Activated naive CD4-positive, alpha-beta T cell treated with anti-CD3 and anti-CD28 coated beads, Interleukin-2, amount 50 U/mL, for 72 hours (primary cell): ENCODE measurements around the gene TMEM196. TPM values are rescaled to one million over a fixed set of nuclear protein-coding genes. Genes with fewer than 3 reads are reported as not detected.

Source experiments
- ATAC-seq, 2 donors: fragments of 150-1000 bp; cut with Tn5 transposase; 2 replicates each; pipeline ENCODE4 v1.10.0; 2021; ENCODE audit warnings: mild to moderate bottlenecking in 2 of 2, moderate library complexity in 2 of 2
- DNase-seq, 2 donors: peaks; one replicate each; pipeline ENCODE4 v3.0.0; 2021 to 2022; ENCODE audit warnings: low spot score in 2 of 2
- H3K27ac Mint-ChIP-seq, 2 donors: one replicate each; pipeline ENCODE4 v1.8.0; 2022; ENCODE audit warnings: mild to moderate bottlenecking in 2 of 2, mixed read lengths in 2 of 2
- H3K36me3 Mint-ChIP-seq, 2 donors: one replicate each; pipeline ENCODE4 v1.8.0; 2022; ENCODE audit warnings: mixed read lengths in 2 of 2
- H3K9me3 Mint-ChIP-seq, 2 donors: one replicate each; pipeline ENCODE4 v1.8.0; 2022; ENCODE audit warnings: mixed read lengths in 2 of 2
- total RNA-seq, 2 donors: library from RNA; stranded (reverse); gene quantifications; one replicate each; pipeline ENCODE4 v1.2.3, GENCODE V29; 2022

The TMEM196 gene
- total RNA-seq, 2 donors from 2014 or later = not detected

GRCh38 chr7:19674266-19674960 lies 99.0 kb downstream of the TMEM196 start:
- DNase-seq (no peak), ATAC-seq (no peak)
- Mint-ChIP-seq H3K27ac (no peak overlapping the region), H3K9me3 (no peaks in the 10 kb centered on the region), H3K36me3 (no peaks in the 10 kb centered on the region)

- no peak overlapping the region for H3K27ac Mint-ChIP-seq
- no peaks in the 10 kb centered on the region for H3K36me3 Mint-ChIP-seq
- DNase-seq (no peak), ATAC-seq (no peak)
- H3K9me3 Mint-ChIP-seq = no peaks in the 10 kb centered on the region
These were observed 102.6 kb downstream of the TMEM196 start for GRCh38 chr7:19670806-19671205.

Other genes with a start within 250 kb of the TMEM196 start
- 10 to 100 TPM; 15.7 to 26.0 TPM for gene POLR1F, start 64.6 kb downstream of the TMEM196 start, total RNA-seq